Colonic mucosa (tissue), 4 donors: ENCODE data around the gene CLEC2L. TPM values are rescaled to one million over a fixed set of nuclear protein-coding genes. Genes with fewer than 3 reads are reported as not detected.

ENCODE experiments used
- DNase-seq: peaks from one replicate; pipeline ENCODE4 v3.0.0-alpha.2; 2020
- H3K27ac ChIP-seq: fragments of 200-600 bp; one replicate; pipeline ENCODE4 v1.8.0; 2021
- H3K27me3 ChIP-seq: fragments of 200-600 bp; one replicate; pipeline ENCODE4 v1.8.0; 2021
- H3K36me3 ChIP-seq: fragments of 200-600 bp; one replicate; pipeline ENCODE4 v1.8.0; 2021
- H3K4me1 ChIP-seq: fragments of 200-600 bp; one replicate; pipeline ENCODE4 v1.8.0; 2021; ENCODE audit warnings: mild to moderate bottlenecking
- H3K4me3 ChIP-seq: fragments of 200-600 bp; one replicate; pipeline ENCODE4 v1.8.0; 2021
- H3K9ac ChIP-seq, 2 donors: one replicate each; pipeline ENCODE4 v1.7.0; 2013; ENCODE audit warnings: control low read depth in 2 of 2, low read depth in 2 of 2, low read length in 2 of 2
- H3K9me3 ChIP-seq: fragments of 200-600 bp; one replicate; pipeline ENCODE4 v1.8.0; 2021
- intact Hi-C: fragments of 100-400 bp; cut with DNase I; formaldehyde crosslinking; loops from one replicate; pipeline ENCODE4 v1.14.1; 2022
- total RNA-seq, 2 donors: library from RNA; stranded (reverse); fragmentation: NEBNext Ultra II Directional in 1 of 2; extraction: Animal tissue kit (Norgen Biotek cat#: 25700) in 1 of 2; gene quantifications; one replicate each; pipeline ENCODE4 v1.2.1, GENCODE V29; 2021
- TF ChIP-seq, protein P1 (sequence below): fragments of 200-600 bp; IDR thresholded peaks from one replicate; pipeline ENCODE4 v1.8.0; 2022; ENCODE audit warnings: antibody characterized with exemption, mild to moderate bottlenecking
- donor health status: healthy.
- donor health status: DM: no; HTN: no; CAD: no.
- donor health status: DM: no; HTN: no; CAD: no.

Gene CLEC2L
- total RNA-seq, 2 donors from 2014 or later: not detected

DNA sequence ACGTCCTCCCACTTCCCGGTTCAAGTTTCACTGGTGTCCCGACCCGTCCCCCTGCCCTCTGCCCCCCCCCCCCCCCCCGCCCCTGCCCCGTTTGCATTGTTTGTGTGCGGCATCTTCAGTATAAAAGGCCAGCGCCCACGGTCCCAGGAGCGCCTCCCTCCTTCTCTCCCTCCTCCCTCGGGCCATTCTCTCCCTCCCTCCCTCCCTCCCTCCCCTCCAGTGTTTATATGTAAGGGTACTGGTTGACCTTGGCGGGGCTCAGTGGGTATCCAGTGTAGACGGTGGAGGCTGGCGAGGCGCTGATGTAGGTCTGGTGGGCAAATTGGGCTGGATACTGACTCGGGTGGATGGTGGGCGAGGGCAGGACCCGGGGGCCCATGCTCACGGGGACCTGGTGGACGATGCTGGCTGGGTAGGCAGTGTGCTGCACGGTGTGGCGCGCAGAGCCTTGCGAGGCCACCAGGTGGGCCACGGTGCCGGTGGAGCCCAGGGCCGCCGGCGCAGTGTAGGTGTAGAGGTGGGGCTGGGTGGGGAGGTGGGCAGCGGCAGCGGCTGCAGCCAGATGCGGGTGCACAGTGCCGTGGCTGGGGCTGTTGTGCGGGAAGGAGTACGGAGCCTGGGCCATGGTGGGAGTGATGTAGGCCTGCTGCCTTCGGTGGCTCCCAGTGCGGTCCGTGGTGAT is 49.4 kb downstream of the CLEC2L start:
- no peaks in the 10 kb centered on the region for H3K4me1 ChIP-seq
- no peak overlapping the region for H3K4me3 ChIP-seq
- TF ChIP-seq, protein P1, sequence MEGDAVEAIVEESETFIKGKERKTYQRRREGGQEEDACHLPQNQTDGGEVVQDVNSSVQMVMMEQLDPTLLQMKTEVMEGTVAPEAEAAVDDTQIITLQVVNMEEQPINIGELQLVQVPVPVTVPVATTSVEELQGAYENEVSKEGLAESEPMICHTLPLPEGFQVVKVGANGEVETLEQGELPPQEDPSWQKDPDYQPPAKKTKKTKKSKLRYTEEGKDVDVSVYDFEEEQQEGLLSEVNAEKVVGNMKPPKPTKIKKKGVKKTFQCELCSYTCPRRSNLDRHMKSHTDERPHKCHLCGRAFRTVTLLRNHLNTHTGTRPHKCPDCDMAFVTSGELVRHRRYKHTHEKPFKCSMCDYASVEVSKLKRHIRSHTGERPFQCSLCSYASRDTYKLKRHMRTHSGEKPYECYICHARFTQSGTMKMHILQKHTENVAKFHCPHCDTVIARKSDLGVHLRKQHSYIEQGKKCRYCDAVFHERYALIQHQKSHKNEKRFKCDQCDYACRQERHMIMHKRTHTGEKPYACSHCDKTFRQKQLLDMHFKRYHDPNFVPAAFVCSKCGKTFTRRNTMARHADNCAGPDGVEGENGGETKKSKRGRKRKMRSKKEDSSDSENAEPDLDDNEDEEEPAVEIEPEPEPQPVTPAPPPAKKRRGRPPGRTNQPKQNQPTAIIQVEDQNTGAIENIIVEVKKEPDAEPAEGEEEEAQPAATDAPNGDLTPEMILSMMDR: no peak
- H3K27ac ChIP-seq: no peak overlapping the region
- no peak for DNase-seq
- H3K9ac ChIP-seq: no peak overlapping the region
- no peaks in the 10 kb centered on the region for H3K9me3 ChIP-seq
- no peaks in the 10 kb centered on the region for H3K27me3 ChIP-seq
- no peaks in the 10 kb centered on the region for H3K36me3 ChIP-seq
- intact Hi-C loops: no loop called here

DNA sequence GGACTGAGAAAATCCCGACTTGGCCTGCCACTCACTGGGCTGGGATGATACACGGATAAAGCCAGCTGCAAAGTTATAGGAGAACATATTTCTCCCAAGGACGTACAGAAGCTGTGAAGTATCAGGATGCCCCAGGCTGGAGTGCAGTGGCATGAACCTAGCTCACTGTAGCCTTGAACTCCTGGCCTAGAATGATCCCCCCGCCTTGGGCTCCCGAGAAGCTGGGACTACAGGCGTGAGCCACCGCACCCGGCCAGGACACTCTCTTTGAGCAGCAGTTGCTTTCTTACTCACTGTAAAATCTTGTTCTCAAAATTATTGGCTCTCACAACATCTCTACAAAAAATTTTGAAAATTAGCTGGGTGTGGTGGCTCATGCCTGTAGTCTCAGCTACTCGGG is 50.4 kb downstream of the CLEC2L start:
- H3K9me3 ChIP-seq: no peaks in the 10 kb centered on the region
- no peaks in the 10 kb centered on the region for H3K4me1 ChIP-seq
- H3K9ac ChIP-seq: no peak overlapping the region
- H3K27me3 ChIP-seq: no peaks in the 10 kb centered on the region
- no peak for DNase-seq
- TF ChIP-seq, protein P1: no peak
- no peaks in the 10 kb centered on the region for H3K36me3 ChIP-seq
- intact Hi-C loops: no loop called here
- no peak overlapping the region for H3K27ac ChIP-seq
- H3K4me3 ChIP-seq: no peak overlapping the region

DNA sequence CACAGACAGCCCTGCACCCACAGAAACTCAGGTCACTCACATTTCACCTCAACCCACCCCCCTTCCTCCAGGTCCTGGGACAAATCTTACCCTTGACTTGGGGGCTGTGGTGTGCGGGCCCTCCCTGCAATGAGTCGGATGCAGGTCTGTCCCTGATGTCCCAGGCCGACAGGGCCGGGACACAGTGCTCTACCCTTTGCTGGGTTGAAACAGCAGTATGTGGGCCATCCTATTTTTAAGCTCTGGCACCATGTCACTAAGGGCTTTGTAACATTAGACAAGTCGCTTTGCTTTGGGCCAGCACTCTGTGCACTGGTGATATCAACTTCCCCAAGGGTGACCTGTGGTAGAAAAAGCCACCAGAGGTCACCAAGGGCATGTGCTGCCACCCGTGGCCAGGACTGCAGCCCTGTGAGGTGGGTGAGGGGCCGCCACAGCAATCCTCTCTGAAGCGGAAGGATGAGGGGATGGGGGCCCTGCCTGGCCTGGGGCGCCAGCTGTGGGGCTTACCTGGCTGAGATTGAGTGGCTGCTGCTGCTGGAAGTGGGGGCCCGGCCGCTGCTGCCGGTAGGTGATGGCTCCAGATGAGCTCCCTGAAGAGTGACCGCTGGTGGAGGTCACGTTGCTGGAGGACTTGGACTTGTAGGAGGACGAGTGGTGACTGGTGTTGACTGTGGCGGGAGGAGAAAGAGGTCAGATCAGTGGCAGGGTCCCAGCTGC is 51.3 kb downstream of the CLEC2L start:
- no peak overlapping the region for H3K27ac ChIP-seq
- TF ChIP-seq, protein P1: no peak
- H3K27me3 ChIP-seq: no peaks in the 10 kb centered on the region
- no peaks in the 10 kb centered on the region for H3K9me3 ChIP-seq
- H3K9ac ChIP-seq: no peak overlapping the region
- DNase-seq: no peak
- no peaks in the 10 kb centered on the region for H3K4me1 ChIP-seq
- no peaks in the 10 kb centered on the region for H3K36me3 ChIP-seq
- intact Hi-C loops: no loop called here
- no peak overlapping the region for H3K4me3 ChIP-seq

DNA sequence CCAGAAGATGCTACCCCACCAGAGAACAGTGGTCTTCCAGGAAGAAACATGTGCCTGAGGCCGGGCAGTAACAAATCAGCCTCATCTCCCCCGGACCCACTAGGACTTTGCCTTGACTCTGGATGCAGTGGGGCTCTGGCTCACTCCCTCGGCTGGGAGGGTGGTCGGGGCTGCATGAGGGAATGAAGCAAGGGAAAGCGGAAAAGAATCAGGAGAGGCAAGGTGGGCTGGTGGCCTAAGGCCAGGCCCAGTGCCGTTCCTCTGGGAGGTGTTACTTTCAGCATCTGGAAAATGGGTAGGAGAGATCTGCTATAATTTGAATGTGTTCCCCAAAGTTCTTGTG is 51.8 kb downstream of the CLEC2L start:
- Histone ChIP-seq H3K27me3 (no peaks in the 10 kb centered on the region), H3K36me3 (no peaks in the 10 kb centered on the region), H3K9me3 (no peaks in the 10 kb centered on the region), H3K4me3 (no peak overlapping the region), H3K9ac (no peak overlapping the region), H3K4me1 (no peaks in the 10 kb centered on the region), H3K27ac (no peak overlapping the region)
- DNase-seq: no peak
- intact Hi-C loops: no loop called here
- TF ChIP-seq, protein P1: no peak

DNA sequence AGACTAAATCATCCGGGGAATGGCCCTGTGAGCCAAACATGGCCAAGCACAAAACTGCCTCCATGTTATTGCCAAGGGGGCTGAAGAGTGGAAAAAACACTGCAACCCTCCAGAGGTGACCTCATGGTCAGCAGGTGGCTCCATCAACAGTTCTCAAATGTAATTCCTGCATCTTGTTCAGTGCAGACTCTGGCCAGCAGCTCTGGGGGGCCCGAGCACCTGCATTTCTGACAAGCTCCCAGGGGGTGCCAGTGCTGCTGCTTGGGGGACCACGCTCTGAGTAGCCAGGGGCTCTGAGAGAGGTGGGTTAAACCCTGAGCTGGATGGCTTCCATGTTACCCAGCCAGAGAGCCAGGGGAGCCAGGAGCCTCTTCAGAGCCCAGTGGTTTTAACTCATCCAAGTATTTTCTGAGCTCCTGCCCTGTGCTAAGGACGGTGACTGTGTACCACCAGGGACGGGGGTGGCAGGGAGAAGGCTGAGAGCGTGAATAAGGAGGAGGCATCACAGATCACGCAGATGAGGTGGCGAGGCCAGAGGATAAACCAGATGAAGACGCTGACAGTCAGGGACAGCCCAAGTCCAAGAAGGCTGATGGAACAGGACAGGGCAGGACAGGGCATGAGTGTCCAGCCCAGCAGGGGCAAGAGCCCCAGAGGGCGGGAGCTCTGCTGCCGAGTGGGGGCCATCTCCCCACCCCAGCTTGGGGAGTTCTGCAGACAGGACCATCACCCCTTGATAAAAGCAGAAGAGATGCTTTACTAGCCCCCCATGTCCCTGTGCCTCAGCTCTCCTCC is 52.9 kb downstream of the CLEC2L start:
- H3K9ac ChIP-seq: no peak overlapping the region
- intact Hi-C loops: no loop called here
- no peaks in the 10 kb centered on the region for H3K27me3 ChIP-seq
- TF ChIP-seq, protein P1: no peak
- H3K4me1 ChIP-seq: no peaks in the 10 kb centered on the region
- no peak for DNase-seq
- no peak overlapping the region for H3K27ac ChIP-seq
- H3K36me3 ChIP-seq: no peaks in the 10 kb centered on the region
- H3K4me3 ChIP-seq: no peak overlapping the region
- no peaks in the 10 kb centered on the region for H3K9me3 ChIP-seq
